Upper lobe of left lung (tissue), 4 donors: ENCODE data around the gene CCDC9.
A peak's percentile ranks its signal among the peaks of the same experiment; 100 is the strongest.

Source experiments
- POLR2AphosphoS5 ChIP-seq, 2 donors: sonication (generic); formaldehyde crosslinking; IDR thresholded peaks; one replicate each; pipeline ENCODE4 v1.5.1; 2017; ENCODE audit warnings: antibody characterized with exemption in 2 of 2
- TF ChIP-seq, protein P1 (sequence below), 6 experiments: fragments of 450-650 bp in 4 of 6; fragments of 200-600 bp in 2 of 6; sonication (generic) in 2 of 6; IDR thresholded peaks; one replicate each; pipeline ENCODE4 v1.5.1; 2016 to 2019; ENCODE audit warnings: antibody characterized with exemption in 6 of 6

DNA sequence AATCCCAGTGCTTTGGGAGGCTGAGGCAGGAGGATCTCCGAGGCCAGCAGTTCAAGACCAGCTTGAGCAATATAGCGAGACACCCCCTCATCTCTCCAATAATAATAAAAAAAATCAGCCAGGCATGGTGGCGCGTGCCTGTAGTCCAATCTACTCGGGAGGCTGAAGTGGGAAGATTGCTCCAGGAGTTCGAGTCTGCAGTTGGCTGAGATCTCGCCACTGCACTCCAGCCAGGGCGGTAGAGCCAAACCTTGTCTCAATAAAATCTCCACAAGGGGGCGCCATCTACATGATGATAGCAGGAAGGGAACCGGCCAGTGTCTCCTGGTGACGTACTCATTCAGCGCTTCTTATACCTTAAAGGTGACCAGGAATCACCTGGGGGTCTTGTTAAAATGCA, 39.7 kb downstream of the CCDC9 start:
- TF ChIP-seq, protein P1, sequence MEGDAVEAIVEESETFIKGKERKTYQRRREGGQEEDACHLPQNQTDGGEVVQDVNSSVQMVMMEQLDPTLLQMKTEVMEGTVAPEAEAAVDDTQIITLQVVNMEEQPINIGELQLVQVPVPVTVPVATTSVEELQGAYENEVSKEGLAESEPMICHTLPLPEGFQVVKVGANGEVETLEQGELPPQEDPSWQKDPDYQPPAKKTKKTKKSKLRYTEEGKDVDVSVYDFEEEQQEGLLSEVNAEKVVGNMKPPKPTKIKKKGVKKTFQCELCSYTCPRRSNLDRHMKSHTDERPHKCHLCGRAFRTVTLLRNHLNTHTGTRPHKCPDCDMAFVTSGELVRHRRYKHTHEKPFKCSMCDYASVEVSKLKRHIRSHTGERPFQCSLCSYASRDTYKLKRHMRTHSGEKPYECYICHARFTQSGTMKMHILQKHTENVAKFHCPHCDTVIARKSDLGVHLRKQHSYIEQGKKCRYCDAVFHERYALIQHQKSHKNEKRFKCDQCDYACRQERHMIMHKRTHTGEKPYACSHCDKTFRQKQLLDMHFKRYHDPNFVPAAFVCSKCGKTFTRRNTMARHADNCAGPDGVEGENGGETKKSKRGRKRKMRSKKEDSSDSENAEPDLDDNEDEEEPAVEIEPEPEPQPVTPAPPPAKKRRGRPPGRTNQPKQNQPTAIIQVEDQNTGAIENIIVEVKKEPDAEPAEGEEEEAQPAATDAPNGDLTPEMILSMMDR (IDR thresholded peaks at IDR 0.05) = peak; percentile 70 to 82 (median 80)
- TF ChIP-seq POLR2AphosphoS5 (IDR thresholded peaks at IDR 0.05) = no peak
